Large intestine (tissue), 12 donors: ENCODE data around the gene HSPA9. TPM values are rescaled to one million over a fixed set of nuclear protein-coding genes. Genes with fewer than 3 reads are reported as not detected.

Experiments
- DNase-seq, 2 donors: peaks; one replicate each; pipeline versions ENCODE4 v3.0.0 to v3.0.0-alpha.2; 2013
- H3K27ac ChIP-seq: one replicate; pipeline ENCODE4 v1.5.1; 2013; ENCODE audit warnings: low read length
- H3K27me3 ChIP-seq: 2 replicates; pipeline ENCODE4 v1.6.1; 2013; ENCODE audit warnings: low read length; ENCODE audit not compliant: control insufficient read depth, insufficient read depth
- H3K36me3 ChIP-seq: 2 replicates; pipeline ENCODE4 v1.6.1; 2013; ENCODE audit warnings: low read length; ENCODE audit not compliant: control insufficient read depth, insufficient read depth
- H3K4me1 ChIP-seq: one replicate; pipeline ENCODE4 v1.6.1; 2013; ENCODE audit warnings: low read length; ENCODE audit not compliant: control insufficient read depth, insufficient read depth
- H3K4me3 ChIP-seq: one replicate; pipeline ENCODE4 v1.5.1; 2013; ENCODE audit warnings: low read length
- H3K9me3 ChIP-seq: one replicate; pipeline ENCODE4 v1.6.1; 2013; ENCODE audit warnings: mild to moderate bottlenecking, low read depth, low read length, moderate library complexity; ENCODE audit not compliant: control insufficient read depth
- WGBS: methylation state at CpG from one replicate; pipeline ENCODE4 v1.1.5; 2013; ENCODE audit warnings: low lambda C conversion rate; ENCODE audit not compliant: insufficient coverage; 5-methylcytosine and 5-hydroxymethylcytosine counted together
- long read RNA-seq, 11 donors: transcript quantifications; one replicate each; lab custom pipeline, GENCODE V29; 2026
- polyA plus RNA-seq: library from polyadenylated mRNA; unstranded; fragments of 120-200 nt; gene quantifications from one replicate; pipeline ENCODE4 v1.2.1, GENCODE V29; 2013

HSPA9 gene
- 190 TPM for polyA plus RNA-seq
- long read RNA-seq, donor 1, full-length matches to known transcripts = 26 of 38 reads
- long read RNA-seq, donor 1, partial matches to known transcripts = 12 of 38 reads
- long read RNA-seq, donor 1, other reads (novel, unspliced or antisense) = 0 of 38 reads
- long read RNA-seq, donor 2, full-length matches to known transcripts = 55 of 116 reads
- long read RNA-seq, donor 2, partial matches to known transcripts = 61 of 116 reads
- long read RNA-seq, donor 2, other reads (novel, unspliced or antisense) = 0 of 116 reads
- long read RNA-seq, donor 3, full-length matches to known transcripts = 79 of 130 reads
- long read RNA-seq, donor 3, partial matches to known transcripts = 51 of 130 reads
- long read RNA-seq, donor 3, other reads (novel, unspliced or antisense) = 0 of 130 reads
- long read RNA-seq, donor 4, partial matches to known transcripts = 0 of 1 reads
- long read RNA-seq, donor 4, other reads (novel, unspliced or antisense) = 0 of 1 reads
- long read RNA-seq, donor 5, full-length matches to known transcripts = 24 of 31 reads
- long read RNA-seq, donor 5, partial matches to known transcripts = 7 of 31 reads
- long read RNA-seq, donor 5, other reads (novel, unspliced or antisense) = 0 of 31 reads
- long read RNA-seq, donor 6, full-length matches to known transcripts = 40 of 81 reads
- long read RNA-seq, donor 6, partial matches to known transcripts = 41 of 81 reads
- long read RNA-seq, donor 6, other reads (novel, unspliced or antisense) = 0 of 81 reads
- long read RNA-seq, donor 7, full-length matches to known transcripts = 17 of 17 reads
- long read RNA-seq, donor 7, partial matches to known transcripts = 0 of 17 reads
- long read RNA-seq, donor 7, other reads (novel, unspliced or antisense) = 0 of 17 reads
- long read RNA-seq, donor 8, full-length matches to known transcripts = 58 of 101 reads
- long read RNA-seq, donor 8, partial matches to known transcripts = 43 of 101 reads
- long read RNA-seq, donor 8, other reads (novel, unspliced or antisense) = 0 of 101 reads
- long read RNA-seq, donor 9, full-length matches to known transcripts = 35 of 89 reads
- long read RNA-seq, donor 9, partial matches to known transcripts = 54 of 89 reads
- long read RNA-seq, donor 9, other reads (novel, unspliced or antisense) = 0 of 89 reads
- long read RNA-seq, donor 10, full-length matches to known transcripts = 57 of 94 reads
- long read RNA-seq, donor 10, partial matches to known transcripts = 37 of 94 reads
- long read RNA-seq, donor 10, other reads (novel, unspliced or antisense) = 0 of 94 reads
- long read RNA-seq, donor 11, full-length matches to known transcripts = 28 of 54 reads
- long read RNA-seq, donor 11, partial matches to known transcripts = 26 of 54 reads
- long read RNA-seq, donor 11, other reads (novel, unspliced or antisense) = 0 of 54 reads

DNA sequence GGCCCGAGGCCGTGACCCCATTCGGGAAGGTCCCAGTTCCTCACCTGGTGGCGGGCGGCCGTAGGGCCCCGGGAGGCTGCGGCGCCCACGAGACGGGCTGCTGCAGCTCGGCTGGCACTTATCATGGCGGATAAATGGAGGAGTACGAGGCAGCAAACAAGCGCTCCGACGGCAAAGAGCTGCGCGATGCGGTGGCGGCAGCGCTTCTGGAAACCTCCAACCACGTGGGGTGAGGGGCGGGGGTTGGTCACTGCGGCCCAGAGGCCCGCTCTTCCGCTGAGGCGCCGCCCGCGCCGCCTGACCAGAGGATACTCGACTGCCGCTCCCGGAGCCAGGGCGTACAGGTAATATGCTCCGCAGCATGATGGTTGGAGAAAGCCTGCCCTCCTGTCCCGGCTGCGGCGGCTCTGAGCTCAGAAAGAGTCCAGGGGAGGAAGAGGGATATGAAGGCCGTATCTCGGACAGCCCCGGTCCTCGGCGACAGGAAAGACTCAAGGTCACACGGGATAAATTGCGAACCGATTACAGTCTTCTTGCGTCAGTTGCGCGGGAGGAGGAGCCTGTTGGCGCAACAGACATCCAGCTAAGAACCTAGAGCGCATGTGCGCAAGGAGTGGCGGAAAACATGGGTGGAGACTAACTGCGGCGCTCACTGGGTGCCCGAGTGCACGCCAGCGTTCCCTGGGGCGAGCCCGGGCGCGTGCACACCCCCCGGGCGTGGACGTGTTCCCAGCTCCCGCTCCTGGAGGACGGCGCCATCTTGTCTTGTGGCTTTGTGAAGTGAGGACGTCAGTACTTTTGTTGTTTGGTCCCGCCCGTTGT is at the start of gene HSPA9:
HSPA9 (minus strand) TSS at position 208 of the 822 bp plus-strand sequence; CDS start at position 125, 83 bp downstream.
- Histone ChIP-seq H3K9me3 (peaks cover 9% of the 10 kb centered on the region), H3K36me3 (peaks cover 29% of the 10 kb centered on the region), H3K4me3 (peak within 1 kb of the TSS; percentile 79), H3K27ac (peak within 1 kb of the TSS; percentile 94), H3K27me3 (no peaks in the 10 kb centered on the region), H3K4me1 (peaks cover 11% of the 10 kb centered on the region)
- peak; percentile 100 for DNase-seq
- 7% methylated on average over 3 of the region's 73 CpGs for WGBS

DNA sequence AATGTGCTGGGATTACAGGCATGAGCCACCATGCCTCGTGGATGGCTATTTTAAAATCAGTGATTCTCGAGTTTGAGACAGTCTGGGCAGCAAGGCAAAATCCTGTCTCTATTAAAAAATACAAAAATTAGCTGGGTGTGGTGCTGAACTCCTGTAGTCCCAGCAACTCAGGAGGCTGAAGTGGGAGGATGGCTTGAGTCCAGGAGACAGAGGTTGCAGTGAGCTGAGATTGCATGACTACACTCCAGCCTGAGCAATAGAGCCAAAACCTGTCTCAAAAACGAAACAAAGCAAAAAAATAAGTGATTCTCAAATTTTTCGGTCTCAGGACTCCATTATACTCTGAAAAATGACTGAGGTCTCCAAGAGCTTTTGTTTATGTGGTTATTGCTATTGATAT is 47.9 kb upstream of the HSPA9 start:
- 100% methylated on average over 2 of the region's 4 CpGs for WGBS
- H3K36me3 ChIP-seq = no peaks in the 10 kb centered on the region
- DNase-seq = no peak
- H3K4me1 ChIP-seq = no peaks in the 10 kb centered on the region
- H3K27me3 ChIP-seq = no peaks in the 10 kb centered on the region
- H3K27ac ChIP-seq = no peak overlapping the region
- H3K9me3 ChIP-seq = no peaks in the 10 kb centered on the region
- no peak overlapping the region for H3K4me3 ChIP-seq

- DNase-seq = no peak
These were observed 46.9 kb upstream of the HSPA9 start for GRCh38 chr5:138622051-138622450.

DNA sequence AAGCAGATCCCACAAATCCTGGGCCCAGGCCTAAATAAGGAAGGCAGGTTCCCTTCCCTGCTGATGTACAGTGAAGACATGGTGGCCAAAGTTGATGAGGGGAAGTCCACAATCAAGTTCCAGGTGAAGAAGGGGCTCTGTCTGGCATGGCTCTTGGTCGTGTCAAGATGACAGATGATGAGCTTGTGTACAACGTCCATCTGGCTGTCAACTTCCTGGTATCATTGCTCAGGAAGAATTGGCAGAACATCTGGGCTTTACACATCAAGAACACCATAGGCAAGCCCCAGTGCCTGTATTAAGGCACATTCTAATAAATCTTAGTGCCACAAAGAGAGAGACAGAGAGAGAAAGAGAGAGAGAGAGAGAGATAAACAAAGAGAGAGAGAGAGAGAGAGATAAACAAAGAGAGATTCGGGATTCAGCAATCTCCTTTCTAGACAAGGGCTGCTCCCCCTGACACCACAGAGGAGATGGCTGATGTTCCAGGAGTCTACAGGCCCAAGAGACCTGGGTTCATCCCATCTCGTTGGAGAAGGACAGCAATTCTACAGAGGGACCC is 45.5 kb upstream of the HSPA9 start:
- H3K27ac ChIP-seq = no peak overlapping the region
- no peaks in the 10 kb centered on the region for H3K9me3 ChIP-seq
- no peak for DNase-seq
- no peaks in the 10 kb centered on the region for H3K36me3 ChIP-seq
- no CpG with 5 or more reads among the region's 4 CpGs for WGBS
- no peaks in the 10 kb centered on the region for H3K27me3 ChIP-seq
- no peaks in the 10 kb centered on the region for H3K4me1 ChIP-seq
- no peak overlapping the region for H3K4me3 ChIP-seq

More at GRCh38 chr5:138622051-138622450, 46.9 kb upstream of the HSPA9 start:
- H3K9me3 ChIP-seq = no peaks in the 10 kb centered on the region
- no peaks in the 10 kb centered on the region for H3K4me1 ChIP-seq
- H3K36me3 ChIP-seq = no peaks in the 10 kb centered on the region
- no peak overlapping the region for H3K27ac ChIP-seq
- H3K27me3 ChIP-seq = no peaks in the 10 kb centered on the region
- no peak overlapping the region for H3K4me3 ChIP-seq
- 90% methylated on average over 2 of the region's 4 CpGs for WGBS

DNA sequence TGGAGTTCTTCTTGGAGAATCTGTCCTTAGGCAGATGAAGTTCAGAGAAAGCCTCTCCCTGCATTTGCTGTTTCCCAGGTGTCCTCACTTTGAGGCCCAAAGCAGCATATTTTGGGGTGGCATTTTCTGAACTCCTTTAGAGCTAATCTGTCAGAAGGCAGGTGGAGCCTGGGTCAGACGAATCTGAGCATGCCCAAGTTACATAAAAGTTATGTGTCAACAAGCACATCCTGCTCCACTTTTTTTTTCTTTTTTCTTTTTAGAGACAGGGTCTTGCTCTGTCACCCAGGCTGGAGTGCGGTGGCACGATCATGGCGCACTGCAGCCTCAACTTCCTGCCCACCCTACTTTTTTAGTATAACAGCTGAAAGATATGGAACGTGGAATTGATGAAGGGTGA is 41.3 kb upstream of the HSPA9 start:
- no peak overlapping the region for H3K4me3 ChIP-seq
- H3K36me3 ChIP-seq = no peaks in the 10 kb centered on the region
- no peak overlapping the region for H3K27ac ChIP-seq
- no peak for DNase-seq
- WGBS = 100% methylated on average over 1 of the region's 5 CpGs
- H3K27me3 ChIP-seq = no peaks in the 10 kb centered on the region
- H3K9me3 ChIP-seq = no peaks in the 10 kb centered on the region
- no peaks in the 10 kb centered on the region for H3K4me1 ChIP-seq

DNA sequence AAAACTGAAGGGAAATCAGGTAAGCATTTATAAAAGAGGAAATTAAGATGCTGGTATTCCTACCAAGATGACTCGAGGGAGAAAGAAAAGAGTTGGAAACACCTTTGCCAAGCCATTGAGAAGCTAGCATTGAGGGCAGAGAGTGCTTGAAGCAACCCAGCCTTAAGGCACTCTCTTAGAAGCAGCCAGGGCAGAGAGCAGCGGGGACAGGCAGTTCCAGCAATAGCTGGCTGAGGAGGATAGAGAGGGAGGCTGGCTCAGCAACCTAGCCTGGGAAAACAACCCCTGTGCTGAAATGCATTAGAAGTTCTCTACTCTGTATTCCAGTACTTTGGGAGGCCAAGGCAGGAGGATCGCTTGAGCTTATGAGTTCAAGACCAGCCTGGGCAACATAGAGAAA is 40.3 kb upstream of the HSPA9 start:
- DNase-seq = no peak
- 100% methylated on average over 1 of the region's 3 CpGs for WGBS
- H3K27me3 ChIP-seq = no peaks in the 10 kb centered on the region
- H3K4me3 ChIP-seq = no peak overlapping the region
- no peaks in the 10 kb centered on the region for H3K9me3 ChIP-seq
- H3K36me3 ChIP-seq = no peaks in the 10 kb centered on the region
- H3K27ac ChIP-seq = no peak overlapping the region
- H3K4me1 ChIP-seq = peaks cover 9% of the 10 kb centered on the region

DNA sequence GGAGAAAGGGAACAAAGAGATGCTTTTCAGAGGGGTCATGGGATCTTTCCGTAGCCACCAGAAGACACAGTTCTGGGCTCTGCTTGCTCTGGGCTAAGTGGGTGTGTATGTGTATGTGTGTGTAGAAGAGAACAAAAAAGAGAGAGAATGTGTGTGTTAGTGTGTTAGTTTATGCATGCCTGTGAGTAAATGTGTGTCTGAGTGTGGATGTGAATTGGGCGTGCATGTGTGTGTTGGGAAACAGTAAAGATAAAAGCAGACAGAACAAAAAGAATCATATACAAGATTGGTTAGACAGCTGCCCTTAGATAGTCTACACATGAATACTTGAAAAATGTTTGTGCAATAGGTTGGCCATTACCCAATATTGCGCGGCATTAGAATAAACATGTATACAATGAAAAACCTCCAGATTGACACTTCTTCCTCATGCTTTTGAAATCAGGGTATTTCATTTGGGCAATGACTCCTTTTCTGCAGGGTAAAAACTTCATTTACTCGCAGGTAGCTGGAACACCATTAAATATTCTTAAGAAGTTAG is 36.5 kb upstream of the HSPA9 start:
- Histone ChIP-seq H3K4me3 (peak overlapping the region; percentile 38), H3K27me3 (peaks cover 3% of the 10 kb centered on the region), H3K36me3 (no peaks in the 10 kb centered on the region), H3K4me1 (peaks cover 9% of the 10 kb centered on the region), H3K27ac (peak overlapping the region; percentile 4), H3K9me3 (no peaks in the 10 kb centered on the region)
- DNase-seq = no peak
- WGBS = 100% methylated on average over 1 of the region's 5 CpGs

DNA sequence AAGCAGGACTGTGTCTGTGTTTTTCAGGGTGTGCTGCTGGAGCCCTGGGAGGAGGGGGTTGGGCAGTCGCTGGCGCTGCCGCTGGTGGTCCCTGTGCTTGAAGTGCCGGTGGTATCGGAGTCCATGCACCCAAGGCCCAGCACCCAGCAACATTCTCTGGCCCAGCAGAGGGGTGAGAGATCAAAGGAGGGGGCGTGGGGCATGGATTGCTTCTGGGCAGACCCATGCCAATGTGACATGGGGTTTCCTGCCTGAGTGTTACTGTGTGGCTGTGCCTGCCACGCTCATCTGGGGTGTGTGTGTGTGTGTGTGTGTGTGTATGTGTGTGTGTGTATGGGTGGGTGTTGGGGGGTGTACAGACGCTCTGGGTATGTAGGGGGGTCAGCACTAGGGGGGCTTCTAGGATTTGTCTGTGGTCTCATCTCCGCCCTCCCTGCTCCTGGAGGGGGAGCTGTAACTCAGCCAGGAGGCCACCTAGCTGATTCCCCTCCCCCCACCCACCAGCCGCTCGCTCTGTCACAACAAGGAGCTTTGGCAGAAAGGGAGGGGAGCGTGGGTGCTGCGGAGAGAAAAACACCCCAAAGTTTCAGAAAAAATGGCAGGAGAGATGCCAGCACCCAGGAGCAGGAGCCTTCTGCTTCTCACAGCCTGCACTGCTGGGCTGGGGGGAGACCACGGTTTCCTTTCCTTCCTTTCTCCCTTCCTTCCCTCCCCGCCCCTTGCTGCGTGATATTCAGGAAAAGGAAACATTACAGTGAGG is 35.9 kb upstream of the HSPA9 start:
- Histone ChIP-seq H3K4me3 (peak overlapping the region; percentile 38), H3K27ac (peak overlapping the region; percentile 4), H3K9me3 (no peaks in the 10 kb centered on the region), H3K36me3 (no peaks in the 10 kb centered on the region), H3K4me1 (peaks cover 9% of the 10 kb centered on the region), H3K27me3 (peaks cover 3% of the 10 kb centered on the region)
- WGBS = no CpG with 5 or more reads among the region's 16 CpGs
- peak; percentile 32 to 62 for DNase-seq
